ENCODE results near the gene WBP2.
A peak's percentile ranks its signal among the peaks of the same experiment; 100 is the strongest.

DNA sequence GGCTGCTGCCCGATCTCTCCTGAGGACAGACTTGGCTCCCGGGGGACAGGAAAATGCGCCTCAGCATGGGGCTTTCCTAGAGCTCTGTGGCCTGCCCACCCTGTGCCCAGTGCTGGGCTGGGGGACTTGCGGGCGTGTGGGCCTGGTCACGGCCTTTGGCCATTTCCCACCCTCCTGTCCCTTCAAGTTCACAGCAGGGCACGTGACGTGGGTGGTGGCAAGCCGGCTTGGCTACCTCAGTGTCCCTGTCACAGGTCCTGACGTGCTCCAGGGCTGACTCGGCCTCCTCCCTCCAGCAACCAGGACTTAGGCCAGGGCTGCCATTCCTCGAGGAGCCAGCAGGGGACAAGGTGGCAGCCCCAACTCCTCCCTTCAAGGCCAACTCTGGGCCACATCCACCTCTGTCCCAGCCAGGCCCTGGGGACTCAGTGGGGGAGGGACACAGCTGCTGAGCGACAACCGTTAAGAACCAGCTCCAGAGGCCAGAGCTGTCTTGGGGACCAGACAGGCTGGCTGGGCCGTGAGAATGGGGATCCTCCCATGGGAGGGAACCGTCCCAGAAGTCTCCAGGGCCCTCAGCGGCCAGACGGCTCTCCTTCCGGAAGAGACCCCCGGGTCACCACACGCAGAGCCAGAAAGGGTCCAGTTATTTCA, 9.9 kb downstream of the WBP2 start:
- TF ChIP-seq, protein P1, sequence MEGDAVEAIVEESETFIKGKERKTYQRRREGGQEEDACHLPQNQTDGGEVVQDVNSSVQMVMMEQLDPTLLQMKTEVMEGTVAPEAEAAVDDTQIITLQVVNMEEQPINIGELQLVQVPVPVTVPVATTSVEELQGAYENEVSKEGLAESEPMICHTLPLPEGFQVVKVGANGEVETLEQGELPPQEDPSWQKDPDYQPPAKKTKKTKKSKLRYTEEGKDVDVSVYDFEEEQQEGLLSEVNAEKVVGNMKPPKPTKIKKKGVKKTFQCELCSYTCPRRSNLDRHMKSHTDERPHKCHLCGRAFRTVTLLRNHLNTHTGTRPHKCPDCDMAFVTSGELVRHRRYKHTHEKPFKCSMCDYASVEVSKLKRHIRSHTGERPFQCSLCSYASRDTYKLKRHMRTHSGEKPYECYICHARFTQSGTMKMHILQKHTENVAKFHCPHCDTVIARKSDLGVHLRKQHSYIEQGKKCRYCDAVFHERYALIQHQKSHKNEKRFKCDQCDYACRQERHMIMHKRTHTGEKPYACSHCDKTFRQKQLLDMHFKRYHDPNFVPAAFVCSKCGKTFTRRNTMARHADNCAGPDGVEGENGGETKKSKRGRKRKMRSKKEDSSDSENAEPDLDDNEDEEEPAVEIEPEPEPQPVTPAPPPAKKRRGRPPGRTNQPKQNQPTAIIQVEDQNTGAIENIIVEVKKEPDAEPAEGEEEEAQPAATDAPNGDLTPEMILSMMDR (IDR thresholded peaks at IDR 0.05 in 2 of 3, conservative IDR thresholded peaks at IDR 0.05 in 1 of 3; ENCODE audit: borderline replicate concordance in 1 of 3, insufficient read depth in 1 of 3, low read depth in 2 of 3, low read length in 2 of 3) = peak in 2 of 3 experiments; percentile 96 to 98; a peak in 5 of 6 replicates
- TF ChIP-seq POLR2AphosphoS5 (IDR thresholded peaks at IDR 0.05; ENCODE audit: low read depth, low read length) = peak; percentile 23
- TF ChIP-seq CEBPB (IDR thresholded peaks at IDR 0.05; ENCODE audit: low read depth) = no peak
- TF ChIP-seq POLR2A (IDR thresholded peaks at IDR 0.05; ENCODE audit: borderline replicate concordance, extremely low read depth, insufficient read depth, insufficient read length) = no peak
- TF ChIP-seq, protein P2, sequence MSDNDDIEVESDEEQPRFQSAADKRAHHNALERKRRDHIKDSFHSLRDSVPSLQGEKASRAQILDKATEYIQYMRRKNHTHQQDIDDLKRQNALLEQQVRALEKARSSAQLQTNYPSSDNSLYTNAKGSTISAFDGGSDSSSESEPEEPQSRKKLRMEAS (IDR thresholded peaks at IDR 0.05) = peak; percentile 47; the same call in 1 of the 2 replicates
- peak; percentile 62; the same call in 1 of the 2 replicates for TF ChIP-seq ZFX (IDR thresholded peaks at IDR 0.05)
- no peak; the same call in 1 of the 2 replicates for TF ChIP-seq SIN3A (IDR thresholded peaks at IDR 0.05; ENCODE audit: low read depth)
- no peak for TF ChIP-seq EZH2phosphoT487 (IDR thresholded peaks at IDR 0.05; ENCODE audit: borderline replicate concordance)

Measured in HCT116 (cell line).